NCI-H1105 (cell line): ENCODE results near the gene ARHGAP12.

Experiments
- DNase-seq: peaks from one replicate; lab custom pipeline; 2025; lab: John Stamatoyannopoulos, UW

ARHGAP12 gene

DNA sequence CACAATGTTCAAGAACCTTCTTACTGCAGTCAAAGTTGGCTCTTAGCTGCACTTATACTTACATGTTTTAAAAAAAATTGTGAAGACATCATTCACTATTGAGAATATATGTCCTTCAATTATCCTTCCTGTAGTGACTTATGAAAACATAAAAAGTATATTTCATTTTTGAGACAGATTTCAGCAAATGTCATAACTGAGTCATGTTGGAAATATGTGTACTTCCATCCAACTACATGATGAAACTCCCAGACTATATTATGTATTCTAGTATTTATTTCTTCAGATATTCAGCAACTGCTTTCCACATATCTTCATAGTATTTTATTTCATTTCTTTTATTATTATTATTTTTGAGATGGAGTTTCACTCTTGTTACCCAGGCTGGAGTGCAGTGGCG is 160.2 kb downstream of the ARHGAP12 start:
- no peak for DNase-seq

DNA sequence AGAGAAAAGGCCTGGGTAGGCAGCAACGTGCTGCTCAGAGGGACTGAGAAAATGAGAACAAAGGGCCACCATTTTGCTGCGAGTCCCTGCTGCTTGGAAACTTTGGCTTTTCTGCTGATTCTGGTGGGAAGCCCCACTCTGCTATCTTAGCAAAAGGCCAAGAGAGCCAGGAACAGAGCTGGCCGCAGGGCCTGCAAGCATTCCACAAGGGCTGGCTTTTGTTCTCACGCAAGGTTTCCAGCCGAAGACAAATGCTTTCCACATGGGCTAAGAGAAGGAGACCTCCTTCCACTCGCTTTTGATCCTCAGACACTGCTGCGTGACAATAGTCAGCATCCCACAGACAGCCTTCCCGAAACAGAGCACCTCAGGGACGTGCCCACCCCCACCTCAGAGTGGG is 163.1 kb downstream of the ARHGAP12 start:
- no peak for DNase-seq

DNA sequence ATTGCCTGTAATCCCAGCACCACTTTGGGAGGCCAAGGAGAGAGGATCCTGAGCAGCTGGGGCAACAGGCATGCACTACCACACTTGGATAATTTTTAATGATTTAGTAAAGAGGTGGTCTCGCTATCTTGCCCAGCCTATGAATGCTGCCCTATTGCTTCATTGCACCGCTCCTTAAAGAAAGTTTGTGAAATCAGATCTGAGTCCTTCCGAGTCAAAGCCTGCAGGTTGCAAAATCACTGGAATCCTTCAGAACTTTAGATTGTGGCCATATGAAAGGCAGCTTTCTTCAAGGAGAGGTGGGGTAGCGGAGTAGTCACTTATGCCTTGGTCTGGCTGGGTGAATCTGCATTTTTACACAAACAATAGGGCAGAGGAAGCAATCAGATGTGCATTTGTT is 166.3 kb downstream of the ARHGAP12 start:
- no peak for DNase-seq

DNA sequence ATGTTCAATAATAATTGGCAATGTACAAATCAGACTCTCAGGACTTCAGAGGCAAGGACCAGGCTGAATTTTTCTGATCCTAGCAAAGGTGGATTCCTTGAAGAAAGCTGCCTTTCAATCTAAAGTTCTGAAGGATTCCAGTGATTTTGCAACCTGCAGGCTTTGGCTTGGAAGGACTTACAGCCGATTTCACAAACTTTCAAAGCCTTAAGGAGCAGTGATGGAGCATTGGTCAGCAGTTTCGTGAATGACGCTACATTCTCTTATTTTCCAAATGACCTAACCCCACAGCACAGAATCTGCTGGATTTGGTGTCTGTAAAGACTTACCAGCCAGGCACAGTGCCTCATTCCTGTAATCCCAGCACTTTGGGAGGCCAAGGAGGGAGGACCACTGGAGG is 167.5 kb downstream of the ARHGAP12 start:
- DNase-seq: no peak

DNA sequence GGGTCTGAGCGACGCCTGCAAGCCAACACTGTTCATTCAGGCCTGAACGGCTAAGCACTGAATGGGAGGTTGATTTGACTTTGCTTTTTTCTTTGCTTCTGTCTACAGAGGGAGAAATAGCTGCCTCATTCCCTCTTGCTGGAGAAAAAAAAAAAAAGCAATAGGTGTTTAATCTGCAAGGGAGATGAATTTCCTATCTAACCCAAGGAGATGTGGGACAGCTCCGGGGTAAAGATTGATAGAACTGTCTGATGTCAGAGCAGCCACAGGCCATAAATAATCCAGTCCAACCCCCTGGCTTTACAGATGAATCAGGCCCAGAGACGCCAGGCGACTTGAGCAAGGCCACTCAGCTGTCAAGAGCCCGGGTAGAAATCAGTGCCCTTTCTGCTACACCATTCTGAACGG is 168.0 kb downstream of the ARHGAP12 start:
- DNase-seq: no peak

DNA sequence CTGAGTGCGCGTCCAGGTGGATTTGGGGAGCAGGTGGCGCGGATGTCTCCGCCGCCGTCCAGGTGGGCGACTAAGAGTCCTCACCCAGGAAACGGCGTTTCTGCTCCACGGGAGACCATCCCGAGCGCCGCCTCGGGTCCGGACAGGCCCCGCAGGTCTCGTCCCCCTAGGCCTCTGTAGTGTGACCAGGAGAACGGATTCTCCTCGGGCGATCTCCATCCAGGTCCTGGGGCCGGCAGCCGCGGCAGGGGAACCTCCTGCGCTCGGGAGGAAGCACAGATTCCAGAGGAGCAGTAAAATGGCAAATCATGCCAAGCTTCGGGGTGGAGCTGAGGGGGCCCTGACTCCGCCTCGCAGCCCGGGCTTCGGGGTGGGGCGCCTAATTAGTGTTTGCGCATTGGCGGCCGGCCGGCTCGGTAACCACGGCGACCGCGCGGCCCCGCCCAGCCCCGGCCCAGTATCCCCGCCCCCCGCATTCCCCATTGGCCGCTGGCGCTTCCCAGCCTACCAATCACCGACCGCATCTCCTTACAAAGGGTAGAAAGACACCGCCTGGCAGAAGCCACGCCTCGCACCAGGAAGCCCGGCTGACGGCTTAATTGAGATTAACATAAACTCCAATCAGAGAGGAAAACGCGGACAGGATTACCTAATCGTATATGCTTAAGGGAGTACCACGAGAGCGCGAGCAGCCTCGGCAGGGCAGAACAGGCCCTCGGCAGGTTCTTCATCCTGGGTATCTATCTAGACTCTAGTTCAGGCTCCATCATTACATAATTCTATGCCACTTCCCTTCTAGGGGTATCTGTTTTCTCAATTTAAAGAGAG is 168.6 kb downstream of the ARHGAP12 start:
- DNase-seq: peak; percentile 88

DNA sequence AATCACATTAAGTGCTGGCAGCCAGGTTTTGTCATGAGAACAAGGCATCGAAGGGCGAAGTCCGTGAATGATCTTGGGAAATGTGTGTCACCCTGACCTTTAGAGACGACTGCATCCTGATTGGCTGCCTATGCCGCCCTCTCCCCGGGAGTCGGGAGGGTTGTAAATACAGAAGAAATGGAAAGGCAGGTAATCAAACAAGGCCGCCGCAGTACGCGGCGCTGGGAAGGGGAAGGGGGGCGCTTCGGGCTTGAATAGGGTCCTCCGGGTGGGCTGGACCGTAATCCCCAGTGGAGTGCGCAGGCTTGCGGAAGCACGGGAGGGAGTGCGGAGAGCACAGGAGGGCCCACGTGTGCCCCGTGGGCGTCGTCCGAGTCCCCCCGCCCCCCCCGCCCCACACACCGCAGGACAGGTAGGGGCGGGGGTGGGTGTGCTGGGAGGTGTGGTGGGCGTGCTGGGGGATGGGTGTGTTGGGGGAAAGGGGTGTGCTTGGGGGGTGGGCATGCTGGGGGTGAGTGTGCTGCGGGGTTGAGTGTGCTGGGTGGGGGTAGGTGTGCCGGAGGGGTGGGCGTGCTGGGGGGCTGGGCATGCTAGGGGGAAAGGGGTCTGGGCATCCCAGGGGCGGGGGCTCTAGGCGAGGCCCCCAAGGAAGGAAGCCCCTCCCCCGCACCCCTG is 169.4 kb downstream of the ARHGAP12 start:
- peak; percentile 37 for DNase-seq

DNA sequence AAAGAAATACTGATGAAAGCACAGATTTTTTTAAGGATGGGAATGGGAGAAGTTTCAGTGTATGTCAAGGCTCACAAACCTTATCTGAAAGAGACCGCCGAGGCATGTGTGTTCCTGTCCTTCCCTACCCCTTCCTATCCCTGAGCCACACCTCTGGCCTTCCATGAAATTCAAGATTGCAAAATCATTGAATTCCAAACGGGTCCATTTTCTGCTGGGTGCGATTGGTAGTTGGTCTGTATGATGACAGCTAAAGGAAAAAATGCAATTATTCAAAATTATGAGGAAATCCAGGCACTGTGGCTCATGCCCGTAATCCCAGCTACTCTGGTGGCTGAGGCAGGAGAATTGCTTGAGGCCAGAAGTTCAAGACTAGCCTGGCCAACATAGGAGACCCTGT is 170.1 kb downstream of the ARHGAP12 start:
- no peak for DNase-seq

DNA sequence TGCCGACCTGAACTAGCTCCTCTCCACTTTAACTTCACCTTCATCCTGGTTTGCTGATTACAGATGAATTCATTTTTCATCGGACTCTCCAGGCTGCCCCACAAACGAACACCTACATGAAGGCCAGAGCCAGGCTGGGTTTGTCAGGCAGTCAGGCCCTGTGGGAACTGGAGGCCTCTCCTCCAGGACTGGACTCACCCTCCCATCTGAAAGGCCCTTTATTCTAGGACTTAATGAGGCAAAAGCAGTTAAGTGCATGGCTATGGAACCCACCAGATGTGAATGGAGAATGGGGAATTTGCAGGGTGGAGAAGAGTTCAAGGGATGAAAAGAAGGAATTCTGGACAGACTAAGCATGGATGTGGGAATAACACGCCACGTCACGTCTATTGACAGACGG is 170.8 kb downstream of the ARHGAP12 start:
- DNase-seq: no peak

DNA sequence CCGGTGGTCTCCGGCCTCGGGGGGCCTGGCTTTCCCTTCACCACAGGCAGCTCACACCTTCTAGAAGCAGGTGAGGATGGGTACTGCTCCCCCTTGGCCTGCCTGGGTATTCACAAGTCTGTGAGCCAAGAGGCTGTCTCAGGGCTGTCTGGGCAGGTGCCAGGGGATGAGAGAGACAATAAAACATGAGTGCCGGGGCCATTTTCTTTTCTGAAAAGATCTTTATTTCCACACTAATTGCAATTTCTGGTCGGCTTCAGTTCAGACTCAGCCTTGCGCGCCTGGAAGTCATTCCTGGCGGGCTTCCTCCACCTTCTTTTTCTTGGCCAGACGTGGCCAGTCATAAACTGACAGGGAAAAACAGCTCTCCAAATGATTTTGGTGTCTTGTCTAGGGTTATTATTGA is 171.2 kb downstream of the ARHGAP12 start:
- peak; percentile 60 for DNase-seq

DNA sequence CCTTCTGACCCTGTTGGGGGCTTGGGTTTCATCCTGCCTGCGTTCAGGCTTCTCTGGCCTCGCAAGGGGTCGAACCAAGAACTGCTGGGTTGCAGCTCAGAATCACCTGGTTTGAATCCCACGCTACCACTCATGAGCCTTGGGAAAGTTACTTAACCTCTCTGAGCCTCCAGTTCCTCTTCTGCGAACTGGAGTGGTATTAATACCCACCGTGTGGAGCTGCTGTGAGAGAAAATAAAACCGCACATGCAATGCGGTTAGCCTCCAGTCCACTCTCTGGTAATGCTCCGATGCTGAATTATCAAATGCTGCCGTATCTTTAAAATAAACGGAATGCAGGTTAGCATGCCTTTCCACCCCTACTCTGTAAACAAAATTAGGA is 171.9 kb downstream of the ARHGAP12 start:
- DNase-seq: no peak

DNA sequence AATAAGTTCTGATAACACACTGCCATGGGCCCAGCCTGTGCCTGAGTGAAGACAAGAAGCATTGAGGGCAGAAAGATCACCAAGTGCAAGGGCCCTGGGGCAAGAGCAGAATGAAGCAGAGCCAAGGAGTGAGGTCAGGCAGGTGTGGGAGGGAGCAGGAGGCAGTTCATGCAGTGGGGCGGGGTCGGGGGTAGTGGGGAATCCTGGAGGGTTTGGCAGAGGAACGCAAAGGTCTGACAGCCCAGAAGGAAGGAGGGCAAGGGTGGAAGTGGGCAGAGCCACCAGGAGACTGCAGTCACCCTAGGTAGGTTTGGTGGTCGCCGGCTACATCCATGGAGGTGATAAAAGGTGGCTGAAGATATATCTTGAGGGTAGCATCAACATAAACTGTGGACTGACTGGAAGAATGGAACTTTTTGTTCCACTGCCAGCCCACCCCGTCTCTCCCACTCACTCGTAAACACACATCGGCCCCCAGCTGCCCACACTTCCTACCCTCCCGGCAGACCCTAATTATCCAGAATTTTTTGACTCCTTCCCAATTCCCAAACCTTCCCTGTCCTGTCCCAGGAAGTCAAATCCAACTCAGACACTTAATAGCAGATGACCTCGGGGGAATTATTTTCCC is 172.4 kb downstream of the ARHGAP12 start:
- DNase-seq: no peak
